Fibroblast of villous mesenchyme (primary cell): ENCODE results near the gene PDE4D. TPM values are rescaled to one million over a fixed set of nuclear protein-coding genes. Genes with fewer than 3 reads are reported as not detected.
A peak's percentile ranks its signal among the peaks of the same experiment; 100 is the strongest.

Source experiments
- DNase-seq: peaks from one replicate; pipeline ENCODE4 v3.0.0-alpha.2; 2010; ENCODE audit warnings: low read depth
- H3K4me3 ChIP-seq: 2 replicates; pipeline ENCODE4 v1.5.1; 2011; ENCODE audit warnings: low read depth, mild to moderate bottlenecking, low read length
- CTCF ChIP-seq: IDR thresholded peaks from 2 replicates; pipeline ENCODE4 v1.5.1; 2012; ENCODE audit warnings: low read depth, mild to moderate bottlenecking, low read length; ENCODE audit not compliant: insufficient read depth
- total RNA-seq: library from RNA; depleted of rRNA; stranded (reverse); fragments of >200 nt; gene quantifications from 2 replicates; pipeline ENCODE4 v1.2.3, GENCODE V29; 2012

The PDE4D gene
- total RNA-seq, 1 donor: 6.0 TPM

GRCh38 chr5:59266410-59266809, 627.1 kb downstream of the PDE4D start:
- no peak overlapping the region for H3K4me3 ChIP-seq
- no peak for TF ChIP-seq CTCF
- DNase-seq: no peak

GRCh38 chr5:59264639-59265245, 628.8 kb downstream of the PDE4D start:
- DNase-seq: peak; percentile 29
- no peak for TF ChIP-seq CTCF
- no peak overlapping the region for H3K4me3 ChIP-seq

GRCh38 chr5:59264013-59264412, 629.5 kb downstream of the PDE4D start:
- no peak overlapping the region for H3K4me3 ChIP-seq
- no peak for DNase-seq
- TF ChIP-seq CTCF: no peak

GRCh38 chr5:59261969-59262368, 631.6 kb downstream of the PDE4D start:
- no peak overlapping the region for H3K4me3 ChIP-seq
- DNase-seq: no peak
- TF ChIP-seq CTCF: no peak

GRCh38 chr5:59260973-59261372, 632.6 kb downstream of the PDE4D start:
- H3K4me3 ChIP-seq: no peak overlapping the region
- no peak for TF ChIP-seq CTCF
- DNase-seq: no peak

- no peak for DNase-seq
- no peak overlapping the region for H3K4me3 ChIP-seq
- TF ChIP-seq CTCF: no peak
These were observed 633.3 kb downstream of the PDE4D start for GRCh38 chr5:59260200-59260599.

- peak; percentile 16 for DNase-seq
- no peak overlapping the region for H3K4me3 ChIP-seq
- TF ChIP-seq CTCF: no peak
These were observed 634.3 kb downstream of the PDE4D start for GRCh38 chr5:59259237-59259636.
